WTC11 (cell line): Measurements from ENCODE around the gene PCGF1. TPM values are rescaled to one million over a fixed set of nuclear protein-coding genes. Genes with fewer than 3 reads are reported as not detected.

Experiments
- ATAC-seq: fragments of 200-7000 bp; cut with Tn5 transposase; 2 replicates; pipeline ENCODE4 v1.10.0; 2021; ENCODE audit warnings: mild to moderate bottlenecking, moderate library complexity
- CTCF ChIA-PET: fragments of 300-600 bp; sonication (Branson Sonifier 250); formaldehyde crosslinking; loops from one replicate; lab custom pipeline; 2021; ENCODE audit warnings: antibody characterized with exemption; lab: Charles Lee
- POLR2A ChIA-PET: fragments of 350-600 bp; sonication (Branson Sonifier 250); formaldehyde crosslinking; loops from one replicate; lab custom pipeline; 2021; ENCODE audit warnings: antibody characterized with exemption; lab: Charles Lee
- DNase-seq: peaks from one replicate; pipeline ENCODE4 v3.0.0; 2021; ENCODE audit warnings: low spot score
- H3K27ac Mint-ChIP-seq: 2 replicates; pipeline ENCODE4 v1.8.0; 2021; ENCODE audit warnings: mixed read lengths
- H3K27me3 Mint-ChIP-seq: 2 replicates; pipeline ENCODE4 v1.8.0; 2021; ENCODE audit warnings: low read depth, mild to moderate bottlenecking, moderate library complexity, mixed read lengths
- H3K36me3 Mint-ChIP-seq: 2 replicates; pipeline ENCODE4 v1.8.0; 2021; ENCODE audit warnings: mixed read lengths
- H3K4me1 Mint-ChIP-seq: 2 replicates; pipeline ENCODE4 v1.8.0; 2022; ENCODE audit warnings: mixed read lengths
- H3K4me3 Mint-ChIP-seq: 2 replicates; pipeline ENCODE4 v1.8.0; 2021; ENCODE audit warnings: mild to moderate bottlenecking, moderate library complexity, mixed read lengths
- H3K9me3 Mint-ChIP-seq: 2 replicates; pipeline ENCODE4 v1.8.0; 2021; ENCODE audit warnings: mixed read lengths
- NR2C2 ChIP-seq: sonication (generic); formaldehyde crosslinking; IDR thresholded peaks from 2 replicates; pipeline ENCODE4 v1.8.0; 2022; ENCODE audit warnings: mild to moderate bottlenecking, missing genetic modification reagents
- SP1 ChIP-seq: sonication (generic); formaldehyde crosslinking; conservative IDR thresholded peaks from 2 replicates; pipeline ENCODE4 v1.8.1; 2022; ENCODE audit warnings: missing genetic modification reagents
- total RNA-seq: library from RNA; stranded (reverse); gene quantifications from 3 replicates; pipeline ENCODE4 v1.2.3, GENCODE V29; 2021
- TF ChIP-seq, protein P1 (sequence below): sonication (generic); formaldehyde crosslinking; IDR thresholded peaks from 2 replicates; pipeline ENCODE4 v1.8.1; 2023; ENCODE audit warnings: mild to moderate bottlenecking, missing genetic modification reagents, borderline replicate concordance
- TF ChIP-seq, protein P2 (sequence below): sonication (generic); formaldehyde crosslinking; IDR thresholded peaks from 2 replicates; pipeline ENCODE4 v1.8.1; 2023; ENCODE audit warnings: mild to moderate bottlenecking, missing genetic modification reagents, moderate library complexity

PCGF1 gene
- total RNA-seq, 1 experiment from 2014 or later: 15.7 TPM

GRCh38 chr2:74457129-74457548, 50.4 kb downstream of the PCGF1 start:
- Mint-ChIP-seq H3K4me1 (peaks cover 39% of the 10 kb centered on the region), H3K9me3 (no peaks in the 10 kb centered on the region), H3K4me3 (peak overlapping the region; percentile 96), H3K27ac (peak overlapping the region; percentile 81)
- CTCF ChIA-PET: interaction anchor here (1.1 to 3.1 kb wide), 6 partner anchors 14 to 65 kb away, joined by 3 to 18 read pairs (median 4); partner anchors contain the start of genes CCDC142 and TTC31
- ATAC-seq: peak; percentile 3
- POLR2A ChIA-PET: interaction anchor here (0.7 to 2.5 kb wide), 8 partner anchors 11 to 98 kb away, joined by 3 to 10 read pairs (median 5); partner anchors contain the start of genes AUP1, HTRA2 and MRPL53
- TF ChIP-seq, protein P1, sequence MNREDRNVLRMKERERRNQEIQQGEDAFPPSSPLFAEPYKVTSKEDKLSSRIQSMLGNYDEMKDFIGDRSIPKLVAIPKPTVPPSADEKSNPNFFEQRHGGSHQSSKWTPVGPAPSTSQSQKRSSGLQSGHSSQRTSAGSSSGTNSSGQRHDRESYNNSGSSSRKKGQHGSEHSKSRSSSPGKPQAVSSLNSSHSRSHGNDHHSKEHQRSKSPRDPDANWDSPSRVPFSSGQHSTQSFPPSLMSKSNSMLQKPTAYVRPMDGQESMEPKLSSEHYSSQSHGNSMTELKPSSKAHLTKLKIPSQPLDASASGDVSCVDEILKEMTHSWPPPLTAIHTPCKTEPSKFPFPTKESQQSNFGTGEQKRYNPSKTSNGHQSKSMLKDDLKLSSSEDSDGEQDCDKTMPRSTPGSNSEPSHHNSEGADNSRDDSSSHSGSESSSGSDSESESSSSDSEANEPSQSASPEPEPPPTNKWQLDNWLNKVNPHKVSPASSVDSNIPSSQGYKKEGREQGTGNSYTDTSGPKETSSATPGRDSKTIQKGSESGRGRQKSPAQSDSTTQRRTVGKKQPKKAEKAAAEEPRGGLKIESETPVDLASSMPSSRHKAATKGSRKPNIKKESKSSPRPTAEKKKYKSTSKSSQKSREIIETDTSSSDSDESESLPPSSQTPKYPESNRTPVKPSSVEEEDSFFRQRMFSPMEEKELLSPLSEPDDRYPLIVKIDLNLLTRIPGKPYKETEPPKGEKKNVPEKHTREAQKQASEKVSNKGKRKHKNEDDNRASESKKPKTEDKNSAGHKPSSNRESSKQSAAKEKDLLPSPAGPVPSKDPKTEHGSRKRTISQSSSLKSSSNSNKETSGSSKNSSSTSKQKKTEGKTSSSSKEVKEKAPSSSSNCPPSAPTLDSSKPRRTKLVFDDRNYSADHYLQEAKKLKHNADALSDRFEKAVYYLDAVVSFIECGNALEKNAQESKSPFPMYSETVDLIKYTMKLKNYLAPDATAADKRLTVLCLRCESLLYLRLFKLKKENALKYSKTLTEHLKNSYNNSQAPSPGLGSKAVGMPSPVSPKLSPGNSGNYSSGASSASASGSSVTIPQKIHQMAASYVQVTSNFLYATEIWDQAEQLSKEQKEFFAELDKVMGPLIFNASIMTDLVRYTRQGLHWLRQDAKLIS (CRISPR knock-in tag): 0 out of 2 replicates have a peak, but pooled peaks have one; percentile 42
- TF ChIP-seq, protein P2, sequence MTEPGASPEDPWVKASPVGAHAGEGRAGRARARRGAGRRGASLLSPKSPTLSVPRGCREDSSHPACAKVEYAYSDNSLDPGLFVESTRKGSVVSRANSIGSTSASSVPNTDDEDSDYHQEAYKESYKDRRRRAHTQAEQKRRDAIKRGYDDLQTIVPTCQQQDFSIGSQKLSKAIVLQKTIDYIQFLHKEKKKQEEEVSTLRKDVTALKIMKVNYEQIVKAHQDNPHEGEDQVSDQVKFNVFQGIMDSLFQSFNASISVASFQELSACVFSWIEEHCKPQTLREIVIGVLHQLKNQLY (CRISPR knock-in tag): no peak
- TF ChIP-seq NR2C2 (CRISPR knock-in tag) (no peak), SP1 (CRISPR knock-in tag) (no peak)
- TF ChIP-seq, all 79 proteins: peak for 1
- Mint-ChIP-seq H3K27me3 (no peaks in the 10 kb centered on the region), H3K36me3 (peaks cover 5% of the 10 kb centered on the region; the same call in 1 of the 2 replicates)
- DNase-seq: no peak

Other genes with a start within 250 kb of the PCGF1 start
- 0.62 to 1.8 TPM (median 1.2 TPM) in 3 replicates for gene SLC4A5, start 164.3 kb downstream of the PCGF1 start, total RNA-seq
- 165 to 179 TPM (median 168 TPM) in 3 replicates for gene DCTN1, start 127.4 kb downstream of the PCGF1 start, total RNA-seq
- gene C2orf81, start 86.1 kb downstream of the PCGF1 start, total RNA-seq: 2.9 to 3.6 TPM (median 3.3 TPM) in 3 replicates
- 55.2 to 95.7 TPM (median 89.3 TPM) in 3 replicates for gene WDR54, start 86.0 kb downstream of the PCGF1 start, total RNA-seq
- 66.6 to 80.1 TPM (median 67.7 TPM) in 3 replicates for gene RTKN, start 65.8 kb downstream of the PCGF1 start, total RNA-seq
- gene INO80B, start 52.6 kb downstream of the PCGF1 start, total RNA-seq: 15.8 to 20.2 TPM (median 17.3 TPM) in 3 replicates
- gene WBP1, start 49.3 kb downstream of the PCGF1 start, total RNA-seq: 66.0 to 86.6 TPM (median 86.0 TPM) in 3 replicates
- gene MOGS, start 42.3 kb downstream of the PCGF1 start, total RNA-seq: 63.3 to 73.7 TPM (median 67.6 TPM) in 3 replicates
- 52.1 to 62.6 TPM (median 55.0 TPM) in 3 replicates for gene MRPL53, start 35.0 kb downstream of the PCGF1 start, total RNA-seq
- gene CCDC142, start 24.7 kb downstream of the PCGF1 start, total RNA-seq: 10.0 to 14.0 TPM (median 10.4 TPM) in 3 replicates
- gene TTC31, start 24.6 kb downstream of the PCGF1 start, total RNA-seq: 32.6 to 38.3 TPM (median 36.2 TPM) in 3 replicates
- 1.0 to 1.8 TPM (median 1.8 TPM) in 3 replicates for gene LBX2, start 8.1 kb downstream of the PCGF1 start, total RNA-seq
- 0.18 to 0.39 TPM (median 0.26 TPM) in 3 replicates for gene TLX2, start 6.8 kb upstream of the PCGF1 start, total RNA-seq
- gene DQX1, start 18.5 kb upstream of the PCGF1 start, total RNA-seq: 1.2 to 1.9 TPM (median 1.3 TPM) in 3 replicates
- 78.1 to 84.9 TPM (median 80.9 TPM) in 3 replicates for gene AUP1, start 22.0 kb upstream of the PCGF1 start, total RNA-seq
- 25.6 to 30.0 TPM (median 26.8 TPM) in 3 replicates for gene HTRA2, start 22.2 kb upstream of the PCGF1 start, total RNA-seq
- 21.1 to 27.2 TPM (median 23.9 TPM) in 3 replicates for gene LOXL3, start 46.2 kb upstream of the PCGF1 start, total RNA-seq
- 15.3 to 16.9 TPM (median 15.9 TPM) in 3 replicates for gene DOK1, start 47.0 kb upstream of the PCGF1 start, total RNA-seq
- 5.9 to 9.2 TPM (median 8.5 TPM) in 3 replicates for gene M1AP, start 140.6 kb upstream of the PCGF1 start, total RNA-seq
- gene SEMA4F, start 146.6 kb upstream of the PCGF1 start, total RNA-seq: 5.7 to 7.4 TPM (median 6.3 TPM) in 3 replicates